Measurements from ENCODE around the gene C20orf173. TPM values are rescaled to one million over a fixed set of nuclear protein-coding genes. Genes with fewer than 3 reads are reported as not detected.

The C20orf173 gene
- total RNA-seq, 2 donors from 2014 or later: not detected

DNA sequence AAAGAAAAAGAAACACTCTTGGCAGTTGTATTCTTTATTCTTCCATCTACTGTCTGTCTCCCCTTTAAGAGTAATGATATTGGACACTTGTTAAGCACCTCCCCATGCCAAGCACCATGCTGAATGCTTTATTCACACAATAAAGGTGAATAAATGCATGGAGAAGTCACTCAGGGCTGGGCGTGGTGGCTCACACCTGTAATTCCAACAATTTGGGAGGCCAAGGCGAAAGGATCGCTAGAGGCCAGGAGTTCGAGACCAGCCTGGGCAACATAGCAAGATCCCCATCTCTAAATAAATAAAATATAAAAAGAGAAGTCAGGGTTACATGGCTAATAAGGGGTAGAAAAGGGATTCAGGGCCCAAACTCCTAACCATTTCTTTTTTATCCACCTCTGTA, 42.0 kb downstream of the C20orf173 start:
- 97% methylated on average over 2 of the region's 4 CpGs; no CpG with 5 or more reads in 1 of the 2 experiments for WGBS, 2 experiments (ENCODE audit: insufficient coverage in 1 of 2, insufficient read length in 1 of 2)
- H3K4me3 ChIP-seq (ENCODE audit: low read length): no peak overlapping the region
- peaks cover 14% of the 10 kb centered on the region for H3K9me3 Mint-ChIP-seq
- H3K36me3 ChIP-seq (ENCODE audit: control insufficient read depth, insufficient read depth, low read length): peaks cover 26% of the 10 kb centered on the region
- no peak overlapping the region for H3K4me3 Mint-ChIP-seq
- H3K4me1 ChIP-seq (ENCODE audit: control insufficient read depth, insufficient read depth, low read length): no peaks in the 10 kb centered on the region
- TF ChIP-seq, protein P1, sequence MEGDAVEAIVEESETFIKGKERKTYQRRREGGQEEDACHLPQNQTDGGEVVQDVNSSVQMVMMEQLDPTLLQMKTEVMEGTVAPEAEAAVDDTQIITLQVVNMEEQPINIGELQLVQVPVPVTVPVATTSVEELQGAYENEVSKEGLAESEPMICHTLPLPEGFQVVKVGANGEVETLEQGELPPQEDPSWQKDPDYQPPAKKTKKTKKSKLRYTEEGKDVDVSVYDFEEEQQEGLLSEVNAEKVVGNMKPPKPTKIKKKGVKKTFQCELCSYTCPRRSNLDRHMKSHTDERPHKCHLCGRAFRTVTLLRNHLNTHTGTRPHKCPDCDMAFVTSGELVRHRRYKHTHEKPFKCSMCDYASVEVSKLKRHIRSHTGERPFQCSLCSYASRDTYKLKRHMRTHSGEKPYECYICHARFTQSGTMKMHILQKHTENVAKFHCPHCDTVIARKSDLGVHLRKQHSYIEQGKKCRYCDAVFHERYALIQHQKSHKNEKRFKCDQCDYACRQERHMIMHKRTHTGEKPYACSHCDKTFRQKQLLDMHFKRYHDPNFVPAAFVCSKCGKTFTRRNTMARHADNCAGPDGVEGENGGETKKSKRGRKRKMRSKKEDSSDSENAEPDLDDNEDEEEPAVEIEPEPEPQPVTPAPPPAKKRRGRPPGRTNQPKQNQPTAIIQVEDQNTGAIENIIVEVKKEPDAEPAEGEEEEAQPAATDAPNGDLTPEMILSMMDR (conservative IDR thresholded peaks at IDR 0.05): no peak
- H3K27ac ChIP-seq (ENCODE audit: low read depth, low read length): no peak overlapping the region
- no peak overlapping the region for H3K9ac ChIP-seq (ENCODE audit: extremely low read depth, low read length, poor library complexity, severe bottlenecking)
- no peak overlapping the region for H3K27ac Mint-ChIP-seq
- DNase-seq: no peak
- H3K27me3 ChIP-seq (ENCODE audit: control insufficient read depth, insufficient read depth, low read length, poor library complexity, severe bottlenecking): no peaks in the 10 kb centered on the region
- no peaks in the 10 kb centered on the region for H3K27me3 Mint-ChIP-seq (ENCODE audit: insufficient read depth)
- H3K9me3 ChIP-seq (ENCODE audit: control insufficient read depth, low read length): peaks cover 6% of the 10 kb centered on the region
- H3K4me1 Mint-ChIP-seq: no peaks in the 10 kb centered on the region
- peaks cover 61% of the 10 kb centered on the region for H3K36me3 Mint-ChIP-seq (ENCODE audit: low read depth)

DNA sequence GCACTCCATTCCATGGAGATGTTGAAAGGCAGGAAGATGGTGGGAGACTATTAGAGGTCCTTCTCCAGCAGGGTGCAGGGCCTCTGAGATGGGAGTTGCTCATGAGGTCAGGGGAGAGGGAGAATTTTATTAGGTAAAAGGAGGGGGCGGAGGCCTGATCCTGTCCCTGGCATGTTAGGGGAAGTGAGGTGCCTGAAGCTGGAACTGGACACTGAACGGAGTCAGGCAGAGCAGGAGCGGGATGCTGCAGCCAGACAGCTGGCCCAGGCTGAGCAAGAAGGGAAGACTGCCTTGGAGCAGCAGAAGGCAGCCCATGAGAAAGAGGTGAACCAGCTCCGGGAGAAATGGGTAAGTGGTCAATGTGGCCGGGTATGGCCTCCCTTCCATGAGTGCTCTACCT, 49.7 kb downstream of the C20orf173 start:
- DNase-seq: no peak
- Mint-ChIP-seq H3K27me3 (ENCODE audit: insufficient read depth) (no peaks in the 10 kb centered on the region), H3K4me3 (no peak overlapping the region), H3K4me1 (no peaks in the 10 kb centered on the region), H3K27ac (no peak overlapping the region), H3K9me3 (peaks cover 14% of the 10 kb centered on the region), H3K36me3 (ENCODE audit: low read depth) (peaks cover 53% of the 10 kb centered on the region)
- TF ChIP-seq, protein P1 (conservative IDR thresholded peaks at IDR 0.05): no peak
- Histone ChIP-seq H3K27me3 (ENCODE audit: control insufficient read depth, insufficient read depth, low read length, poor library complexity, severe bottlenecking) (no peaks in the 10 kb centered on the region), H3K4me3 (ENCODE audit: low read length) (no peak overlapping the region), H3K4me1 (ENCODE audit: control insufficient read depth, insufficient read depth, low read length) (no peaks in the 10 kb centered on the region), H3K9ac (ENCODE audit: extremely low read depth, low read length, poor library complexity, severe bottlenecking) (no peak overlapping the region), H3K9me3 (ENCODE audit: control insufficient read depth, low read length) (peaks cover 6% of the 10 kb centered on the region), H3K36me3 (ENCODE audit: control insufficient read depth, insufficient read depth, low read length) (peaks cover 54% of the 10 kb centered on the region), H3K27ac (ENCODE audit: low read depth, low read length) (no peak overlapping the region)
- 88 to 100% methylated on average over 4 to 5 of the region's 5 CpGs for WGBS, 2 experiments (ENCODE audit: insufficient coverage in 1 of 2, insufficient read length in 1 of 2)

DNA sequence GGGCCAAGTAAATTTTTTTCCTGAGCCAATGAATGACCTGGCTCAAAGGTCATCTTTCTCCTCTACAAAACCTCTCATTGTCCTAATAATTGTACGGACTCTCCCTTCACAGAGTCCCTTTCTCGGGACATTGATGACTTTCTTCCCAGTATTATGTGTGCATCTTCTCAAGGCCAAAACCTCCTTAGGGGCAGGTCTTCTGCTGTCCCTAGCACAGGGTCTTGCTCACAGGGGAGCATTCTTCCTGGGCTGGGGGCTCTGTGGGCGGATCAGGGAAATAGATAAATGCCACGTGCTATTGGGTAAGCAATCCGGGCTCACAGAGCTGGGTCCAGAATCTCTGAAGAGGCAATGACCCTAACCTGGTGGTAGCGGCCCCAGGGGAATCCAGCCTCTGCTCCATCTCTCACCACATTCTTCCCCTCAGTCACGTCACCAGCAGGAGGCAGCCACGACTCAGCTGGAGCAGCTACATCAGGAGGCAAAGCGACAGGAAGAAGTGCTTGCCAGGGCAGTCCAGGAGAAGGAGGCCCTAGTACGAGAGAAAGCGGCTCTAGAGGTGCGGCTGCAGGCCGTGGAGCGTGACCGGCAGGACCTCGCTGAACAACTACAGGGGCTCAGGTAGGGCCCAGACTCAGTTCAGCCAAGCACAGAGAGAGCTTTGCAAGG, 50.5 kb downstream of the C20orf173 start:
- DNase-seq: peak; percentile 85
- Histone ChIP-seq H3K4me3 (ENCODE audit: low read length) (no peak overlapping the region), H3K9me3 (ENCODE audit: control insufficient read depth, low read length) (no peaks in the 10 kb centered on the region), H3K27me3 (ENCODE audit: control insufficient read depth, insufficient read depth, low read length, poor library complexity, severe bottlenecking) (no peaks in the 10 kb centered on the region), H3K9ac (ENCODE audit: extremely low read depth, low read length, poor library complexity, severe bottlenecking) (no peak overlapping the region), H3K27ac (ENCODE audit: low read depth, low read length) (no peak overlapping the region), H3K36me3 (ENCODE audit: control insufficient read depth, insufficient read depth, low read length) (peaks cover 50% of the 10 kb centered on the region), H3K4me1 (ENCODE audit: control insufficient read depth, insufficient read depth, low read length) (no peaks in the 10 kb centered on the region)
- no peaks in the 10 kb centered on the region for H3K27me3 Mint-ChIP-seq (ENCODE audit: insufficient read depth)
- peaks cover 44% of the 10 kb centered on the region for H3K36me3 Mint-ChIP-seq (ENCODE audit: low read depth)
- H3K4me3 Mint-ChIP-seq: no peak overlapping the region
- H3K4me1 Mint-ChIP-seq: no peaks in the 10 kb centered on the region
- TF ChIP-seq, protein P1 (conservative IDR thresholded peaks at IDR 0.05): peak; percentile 56
- H3K9me3 Mint-ChIP-seq: peaks cover 8% of the 10 kb centered on the region
- H3K27ac Mint-ChIP-seq: no peak overlapping the region
- 90 to 95% methylated on average over 14 to 16 of the region's 16 CpGs for WGBS, 2 experiments (ENCODE audit: insufficient coverage in 1 of 2, insufficient read length in 1 of 2)

Other genes with a start within 250 kb of the C20orf173 start
- 100 to 1,000 TPM; 127 to 132 TPM for gene EIF6, start 244.9 kb downstream of the C20orf173 start, total RNA-seq
- not detected for gene FAM83C, start 237.2 kb downstream of the C20orf173 start, total RNA-seq
- 10 to 100 TPM; 55.1 to 68.7 TPM for gene UQCC1, start 117.7 kb downstream of the C20orf173 start, total RNA-seq
- gene GDF5, start 91.4 kb downstream of the C20orf173 start, total RNA-seq: not detected
- 10 to 100 TPM; 29.8 to 46.5 TPM for gene CEP250, start 74.1 kb downstream of the C20orf173 start, total RNA-seq
- 100 to 1,000 TPM; 217 to 230 TPM for gene ERGIC3, start 12.4 kb upstream of the C20orf173 start, total RNA-seq
- gene SPAG4, start 86.2 kb upstream of the C20orf173 start, total RNA-seq: 1 to 10 TPM; 1.7 to 3.5 TPM
- gene CPNE1, start 135.2 kb upstream of the C20orf173 start, total RNA-seq: 100 to 1,000 TPM; 238 to 441 TPM
- 100 to 1,000 TPM; 106 to 158 TPM for gene RBM12, start 135.2 kb upstream of the C20orf173 start, total RNA-seq
- 10 to 100 TPM; 17.0 to 30.9 TPM for gene NFS1, start 169.7 kb upstream of the C20orf173 start, total RNA-seq
- 100 to 1,000 TPM; 194 to 243 TPM for gene ROMO1, start 169.8 kb upstream of the C20orf173 start, total RNA-seq
- 100 to 1,000 TPM; 276 to 332 TPM for gene RBM39, start 212.6 kb upstream of the C20orf173 start, total RNA-seq
- gene PHF20, start 242.4 kb upstream of the C20orf173 start, total RNA-seq: 10 to 100 TPM; 68.1 to 78.8 TPM